Measurements from ENCODE around the gene NUP35.

DNA sequence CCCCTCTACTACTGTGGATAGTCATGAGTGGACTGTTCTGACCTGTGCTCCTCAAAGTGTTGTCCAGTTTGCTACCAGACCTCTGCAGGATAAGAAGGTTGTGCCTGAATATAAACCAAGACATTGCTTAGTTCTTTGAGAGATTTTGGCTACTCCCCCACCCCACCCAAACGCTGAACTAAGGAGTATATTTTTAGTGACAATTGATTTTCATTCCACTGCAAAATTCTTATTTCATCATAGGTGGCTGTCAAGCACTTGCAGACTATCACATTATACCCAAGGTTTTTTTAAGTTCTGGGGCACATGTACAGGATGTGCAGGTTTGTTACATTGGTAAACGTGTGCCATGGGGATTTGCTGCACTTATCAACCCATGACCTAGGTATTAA is 32.3 kb upstream of the NUP35 start:
- TF ChIP-seq, protein P1, sequence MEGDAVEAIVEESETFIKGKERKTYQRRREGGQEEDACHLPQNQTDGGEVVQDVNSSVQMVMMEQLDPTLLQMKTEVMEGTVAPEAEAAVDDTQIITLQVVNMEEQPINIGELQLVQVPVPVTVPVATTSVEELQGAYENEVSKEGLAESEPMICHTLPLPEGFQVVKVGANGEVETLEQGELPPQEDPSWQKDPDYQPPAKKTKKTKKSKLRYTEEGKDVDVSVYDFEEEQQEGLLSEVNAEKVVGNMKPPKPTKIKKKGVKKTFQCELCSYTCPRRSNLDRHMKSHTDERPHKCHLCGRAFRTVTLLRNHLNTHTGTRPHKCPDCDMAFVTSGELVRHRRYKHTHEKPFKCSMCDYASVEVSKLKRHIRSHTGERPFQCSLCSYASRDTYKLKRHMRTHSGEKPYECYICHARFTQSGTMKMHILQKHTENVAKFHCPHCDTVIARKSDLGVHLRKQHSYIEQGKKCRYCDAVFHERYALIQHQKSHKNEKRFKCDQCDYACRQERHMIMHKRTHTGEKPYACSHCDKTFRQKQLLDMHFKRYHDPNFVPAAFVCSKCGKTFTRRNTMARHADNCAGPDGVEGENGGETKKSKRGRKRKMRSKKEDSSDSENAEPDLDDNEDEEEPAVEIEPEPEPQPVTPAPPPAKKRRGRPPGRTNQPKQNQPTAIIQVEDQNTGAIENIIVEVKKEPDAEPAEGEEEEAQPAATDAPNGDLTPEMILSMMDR (conservative IDR thresholded peaks at IDR 0.05 in 1 of 2, IDR thresholded peaks at IDR 0.05 in 1 of 2; ENCODE audit: extremely low read depth in 1 of 2, insufficient read depth in 1 of 2, low read depth in 1 of 2, low read length in 2 of 2): no peak
- no peak for TF ChIP-seq EZH2 (IDR thresholded peaks at IDR 0.05; ENCODE audit: borderline replicate concordance, low read length)

All from mammary epithelial cell (primary cell).